Measurements from ENCODE around the gene SYT14. TPM values are rescaled to one million over a fixed set of nuclear protein-coding genes. Genes with fewer than 3 reads are reported as not detected.

The SYT14 gene
- total RNA-seq, 1 experiment from 2014 or later, result 12.0 TPM

GRCh38 chr1:209956116-209956515, 18.1 kb downstream of the SYT14 start:
- Mint-ChIP-seq H3K27ac (no peak overlapping the region), H3K9me3 (peaks cover 3% of the 10 kb centered on the region; the same call in 1 of the 2 replicates), H3K27me3 (ENCODE audit: low read depth) (no peaks in the 10 kb centered on the region), H3K36me3 (peaks cover 9% of the 10 kb centered on the region), H3K4me1 (peaks cover 3% of the 10 kb centered on the region; the same call in 1 of the 2 replicates), H3K4me3 (no peak overlapping the region)
- DNase-seq (ENCODE audit: low spot score) (no peak), ATAC-seq (no peak)
- CTCF ChIA-PET, result no interaction called here
- TF ChIP-seq ATF6 (CRISPR knock-in tag; IDR thresholded peaks at IDR 0.05), result no peak
- no peak for TF ChIP-seq ZNF425 (CRISPR knock-in tag; conservative IDR thresholded peaks at IDR 0.05)
- no peak for TF ChIP-seq ZNF512 (CRISPR knock-in tag; IDR thresholded peaks at IDR 0.05; ENCODE audit: borderline replicate concordance)
- TF ChIP-seq ARID4B (CRISPR knock-in tag; IDR thresholded peaks at IDR 0.05; ENCODE audit: borderline replicate concordance), result no peak
- no peak for TF ChIP-seq FOXJ3 (CRISPR knock-in tag; IDR thresholded peaks at IDR 0.05; ENCODE audit: borderline replicate concordance)
- no peak for TF ChIP-seq JUN (CRISPR knock-in tag; IDR thresholded peaks at IDR 0.05)
- no peak for TF ChIP-seq ETV6 (CRISPR knock-in tag; IDR thresholded peaks at IDR 0.05)
- no peak for TF ChIP-seq ZNF532 (CRISPR knock-in tag; IDR thresholded peaks at IDR 0.05; ENCODE audit: borderline replicate concordance)
- TF ChIP-seq GRHL2 (CRISPR knock-in tag; IDR thresholded peaks at IDR 0.05; ENCODE audit: insufficient replicate concordance, severe bottlenecking), result no peak
- TF ChIP-seq RORB (CRISPR knock-in tag; IDR thresholded peaks at IDR 0.05), result no peak
- POLR2A ChIA-PET, result no interaction called here

All from WTC11 (cell line).